CD4-positive, alpha-beta T cell treated with Interleukin-15 for 1 hour (primary cell): ENCODE measurements around the gene MICB.
A peak's percentile ranks its signal among the peaks of the same experiment; 100 is the strongest.
"Not testable (repeated sequence)": the region's sequence is repeated elsewhere in the genome, so short reads cannot be mapped to it uniquely, and the experiment has no call there.

Experiments
- DNase-seq: peaks from one replicate; pipeline ENCODE4 v3.0.0-alpha.2; 2020

Gene MICB

GRCh38 chr6:31497531-31498476 is at the start of gene MICB:
Gene MICB (plus strand): TSS chr6:31498145. CDS start chr6:31498194, 49 bp downstream.
- peak; percentile 82 for DNase-seq

GRCh38 chr6:31450751-31451150 is 47.2 kb upstream of the MICB start:
- DNase-seq, result no peak

- DNase-seq, result no peak
These were observed 45.1 kb upstream of the MICB start for GRCh38 chr6:31452859-31453258.

DNA sequence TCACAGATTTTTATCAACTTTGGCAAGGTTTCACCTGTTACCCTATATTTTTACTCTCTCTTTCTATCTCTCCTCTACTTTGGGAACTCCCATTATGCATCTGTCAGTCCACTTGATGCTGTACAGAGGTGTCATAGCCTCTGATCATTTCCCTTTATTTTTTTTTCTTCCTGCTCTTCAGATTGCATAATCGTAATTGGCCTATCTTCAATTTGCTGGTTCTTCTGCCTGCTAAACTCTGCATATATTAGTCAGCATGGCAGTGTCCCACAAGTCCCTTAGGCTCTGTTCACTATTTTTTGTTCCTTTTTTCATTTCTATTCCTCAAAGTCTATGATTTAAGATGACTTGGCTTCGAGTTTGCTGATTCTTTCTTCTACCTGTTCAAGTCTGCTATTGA is 44.7 kb upstream of the MICB start:
- DNase-seq, result no peak

DNA sequence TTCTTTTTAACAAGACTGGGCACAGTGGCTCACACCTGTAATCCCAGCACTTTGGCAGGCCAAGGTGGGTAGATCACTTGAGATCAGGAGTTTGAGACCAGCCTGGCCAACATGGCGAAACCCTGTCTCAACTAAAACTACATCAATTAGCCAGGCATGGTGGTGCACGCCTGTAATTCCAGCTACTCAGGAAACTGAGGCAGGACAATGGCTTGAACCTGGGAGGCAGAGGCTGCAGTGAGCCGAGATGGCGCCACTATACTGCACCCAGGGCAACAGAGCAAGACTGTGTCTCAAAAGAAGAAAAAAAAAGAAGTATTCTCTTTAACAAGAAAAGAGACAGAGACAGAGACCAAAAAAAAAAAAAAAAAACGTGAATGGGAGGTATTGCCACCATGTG is 38.1 kb upstream of the MICB start:
- DNase-seq, result not testable (repeated sequence)

- DNase-seq, result no peak
These were observed 37.5 kb upstream of the MICB start for GRCh38 chr6:31460361-31461025.

DNA sequence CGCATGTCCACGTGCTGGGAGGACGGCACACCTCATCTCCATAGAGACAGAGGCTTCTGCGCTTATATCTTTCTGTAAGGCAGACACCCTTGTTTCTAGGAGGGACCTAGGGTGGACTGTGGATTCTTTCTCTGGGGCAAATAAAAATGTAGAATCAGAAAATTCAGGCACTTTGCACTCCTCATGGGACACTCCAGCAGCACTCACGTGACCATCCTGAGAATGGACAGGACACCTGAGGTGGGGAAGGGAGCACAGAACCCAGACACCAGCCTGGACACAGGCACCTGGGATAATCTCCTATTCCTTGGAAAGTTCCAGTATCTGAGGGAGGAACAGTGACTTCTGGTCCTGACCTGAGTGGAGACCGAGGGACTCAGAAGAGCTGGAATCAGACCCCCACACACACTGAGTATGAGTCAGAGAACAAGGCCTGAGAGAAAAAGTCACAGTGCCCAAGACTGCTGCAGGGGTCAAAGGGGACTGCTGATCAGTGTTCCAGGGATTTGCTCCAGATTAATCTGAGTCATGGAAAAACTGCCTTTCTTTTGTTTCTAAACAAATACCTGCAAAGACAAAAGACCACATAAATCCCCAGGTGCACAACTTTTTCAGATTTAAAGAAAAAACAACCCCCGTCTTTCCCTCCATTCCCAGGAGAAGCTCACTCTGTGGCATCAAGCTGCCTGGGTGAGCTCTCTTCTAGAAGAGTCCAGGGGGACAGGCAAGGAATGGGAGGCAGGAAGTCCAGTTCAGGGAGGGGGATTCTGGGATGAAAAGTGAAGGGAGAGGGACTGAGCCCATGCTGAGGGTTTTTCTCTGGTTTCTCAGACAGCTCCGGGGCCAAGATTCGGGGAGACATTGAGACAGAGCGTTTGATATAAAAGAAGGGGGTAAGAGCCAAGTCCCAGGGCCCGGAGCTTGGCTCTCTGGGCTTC is 35.6 kb upstream of the MICB start:
- DNase-seq, result no peak

- DNase-seq, result peak; percentile 95
These were observed 34.7 kb upstream of the MICB start for GRCh38 chr6:31462964-31463870.

- DNase-seq, result no peak
These were observed 33.4 kb upstream of the MICB start for GRCh38 chr6:31464252-31465184.

- no peak for DNase-seq
These were observed 32.8 kb upstream of the MICB start for GRCh38 chr6:31465185-31465536.

- DNase-seq, result no peak
These were observed 32.2 kb upstream of the MICB start for GRCh38 chr6:31465718-31466117.

DNA sequence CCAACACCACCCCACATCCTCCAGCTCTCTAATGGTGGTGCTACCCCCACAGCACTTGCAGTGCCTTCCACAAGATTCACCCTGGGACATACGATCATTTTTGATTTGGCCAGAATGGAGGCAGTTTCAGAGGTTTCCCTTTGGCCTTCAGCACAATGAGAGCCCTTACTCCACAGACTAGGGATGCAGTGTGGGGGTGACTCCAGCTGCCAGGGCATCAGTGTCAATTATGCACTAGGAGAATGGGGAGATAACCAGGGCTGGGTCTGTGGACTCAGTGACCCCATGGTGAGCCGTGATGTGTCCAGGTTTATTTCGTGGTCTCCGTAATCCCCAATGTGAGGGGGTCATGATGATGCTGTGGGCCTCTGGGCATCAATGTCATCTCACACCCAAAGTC is 31.5 kb upstream of the MICB start:
- no peak for DNase-seq

DNA sequence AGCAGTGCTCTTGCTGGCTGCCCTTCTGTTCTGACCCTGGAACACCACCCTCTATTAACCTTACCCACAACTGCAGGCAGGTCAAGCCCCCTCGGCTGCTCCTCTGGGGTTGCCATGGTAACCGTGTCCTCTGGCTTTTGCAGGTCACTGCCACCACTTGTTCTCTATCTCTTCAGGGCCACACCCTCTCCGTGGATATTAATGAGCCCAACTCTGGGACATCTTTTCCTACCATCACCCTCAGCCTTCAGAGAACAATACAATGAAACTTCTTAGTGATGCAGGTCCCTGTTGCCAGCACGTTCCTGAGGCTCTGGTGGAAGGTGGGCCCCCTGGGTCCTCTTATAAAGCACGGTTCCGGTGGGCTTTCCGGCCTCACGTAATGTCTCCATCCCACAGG is 30.8 kb upstream of the MICB start:
- no peak for DNase-seq

- no peak for DNase-seq
These were observed 29.6 kb upstream of the MICB start for GRCh38 chr6:31468311-31468710.

DNA sequence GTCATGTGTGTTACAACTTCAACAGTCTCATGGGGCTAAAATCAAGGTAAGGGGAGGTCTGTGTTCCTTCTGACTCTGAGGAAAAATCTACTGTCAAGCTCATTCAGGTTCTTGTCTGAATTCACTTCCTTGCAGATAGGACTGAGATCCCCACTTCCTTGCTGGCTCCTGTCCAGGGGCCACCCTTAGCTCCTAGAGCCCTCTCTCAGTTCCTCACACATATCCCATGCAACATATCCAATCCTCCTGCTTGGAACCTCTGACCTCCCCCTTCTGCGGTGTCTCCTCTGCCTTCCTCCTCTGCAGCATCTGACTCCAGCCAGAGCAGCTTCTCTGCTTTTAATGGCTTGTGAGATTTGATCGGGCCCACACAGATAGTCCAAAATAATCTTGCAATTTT is 27.1 kb upstream of the MICB start:
- no peak for DNase-seq

DNA sequence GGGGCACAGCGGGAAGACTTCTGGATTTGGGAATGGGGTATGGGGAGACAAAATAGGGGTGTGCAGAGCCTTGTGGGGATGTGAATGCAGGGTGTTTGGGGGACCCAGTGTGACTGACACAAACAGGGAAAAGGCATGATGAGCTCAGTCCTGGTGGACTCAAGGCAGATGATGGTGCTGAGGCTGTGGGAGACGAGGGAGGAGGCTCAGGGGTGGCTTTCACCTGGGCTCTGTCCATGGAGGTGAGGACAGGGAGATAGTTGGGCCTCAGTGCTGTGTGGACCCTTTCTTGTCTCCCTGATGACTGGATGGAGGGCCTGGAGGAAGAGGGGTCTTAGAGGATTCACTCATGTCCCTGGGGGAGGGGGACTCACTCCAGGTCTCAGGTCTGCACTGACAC is 26.2 kb upstream of the MICB start:
- no peak for DNase-seq

- no peak for DNase-seq
These were observed 25.7 kb upstream of the MICB start for GRCh38 chr6:31472259-31472658.

DNA sequence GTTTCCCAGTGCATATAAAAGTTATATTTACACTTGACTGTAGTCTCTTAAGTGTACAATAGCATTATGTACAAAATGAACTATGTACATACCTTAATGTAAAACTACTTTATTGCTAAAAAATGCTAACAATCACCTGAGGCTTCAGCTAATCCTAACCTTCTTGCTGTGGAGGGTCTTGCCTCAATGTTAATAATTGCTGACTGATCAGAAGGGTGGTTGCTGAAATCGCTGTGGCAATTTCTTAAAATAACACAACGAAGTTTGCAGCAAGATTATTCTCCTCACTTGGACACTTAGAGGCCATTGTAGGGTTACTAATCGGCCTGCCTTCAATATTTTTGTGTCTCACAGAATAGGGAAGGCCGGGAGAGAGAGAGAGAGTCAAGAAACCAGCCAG is 24.7 kb upstream of the MICB start:
- DNase-seq, result no peak

DNA sequence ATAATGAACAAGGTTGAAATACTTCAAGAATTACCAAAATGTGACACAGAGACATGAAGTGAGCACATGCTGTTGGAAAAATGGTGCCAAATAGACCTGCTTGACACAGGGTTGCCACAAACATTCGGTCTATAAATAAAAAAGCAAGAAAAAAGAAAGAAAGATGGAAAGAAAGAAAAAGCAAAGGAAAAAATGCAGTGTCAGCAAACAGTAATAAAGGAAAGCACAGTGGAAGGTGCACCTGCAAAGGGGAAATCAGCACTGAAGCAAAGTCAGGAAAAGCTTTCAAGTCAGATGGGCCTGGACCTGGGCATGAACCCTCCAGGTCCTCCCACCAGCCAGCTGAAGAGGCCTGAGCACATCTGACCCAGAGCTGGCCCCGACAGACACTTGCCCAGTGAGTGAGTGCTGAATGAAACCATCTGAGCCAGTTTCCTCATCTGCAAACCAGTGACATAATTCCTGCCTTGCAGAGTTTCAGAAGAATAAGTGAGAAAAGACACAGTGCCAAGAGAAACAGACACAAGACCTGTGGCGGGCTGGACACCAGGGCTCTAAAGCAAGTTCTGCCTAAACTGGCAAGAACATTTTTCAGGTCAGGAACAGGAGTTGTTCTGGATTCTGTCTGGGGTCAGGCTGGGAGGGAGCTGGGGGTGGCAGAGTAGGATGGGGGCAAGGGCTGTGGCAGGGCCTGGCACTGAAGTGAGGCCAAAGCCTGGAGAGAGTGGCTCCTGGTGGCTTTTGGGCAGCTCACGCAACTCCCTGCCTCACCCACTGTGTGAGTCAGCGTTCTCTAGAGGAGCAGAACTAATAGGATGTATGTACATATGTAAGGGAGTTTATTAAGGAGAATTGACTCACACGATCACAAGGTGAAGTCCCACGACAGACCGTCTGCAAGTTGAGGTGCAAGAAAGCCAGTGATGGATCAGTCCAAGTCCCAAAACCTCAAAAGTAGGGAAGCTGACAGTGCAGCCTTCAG is 23.9 kb upstream of the MICB start:
- DNase-seq, result no peak

DNA sequence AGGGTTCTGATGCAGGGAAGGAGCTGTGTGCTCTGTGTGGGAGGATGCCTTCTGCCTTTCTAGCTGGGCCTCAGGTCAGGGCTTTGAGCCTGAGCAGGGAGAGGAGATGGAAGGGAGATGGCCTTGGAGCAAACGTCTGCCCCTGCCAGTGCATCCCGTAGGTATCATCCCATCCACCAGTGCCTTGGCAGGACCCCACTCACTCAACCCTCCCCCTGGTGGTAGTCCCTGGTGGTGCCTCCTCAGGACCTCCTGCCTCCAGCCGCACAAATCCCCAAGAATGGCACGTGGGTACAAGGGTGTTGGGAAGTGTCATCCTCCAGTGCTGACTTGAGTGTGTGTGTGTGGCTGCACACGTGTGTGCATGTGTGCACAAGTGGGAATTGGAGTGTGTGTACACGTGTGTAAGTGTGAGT is 23.1 kb upstream of the MICB start:
- DNase-seq, result no peak
